Peyer's patch (tissue), 4 donors: ENCODE data around the gene LIPA.

Experiments used
- CTCF ChIP-seq, 6 experiments: fragments of 450-650 bp in 4 of 6; fragments of 200-600 bp in 2 of 6; sonication (generic) in 1 of 6; IDR thresholded peaks; one replicate each; pipeline ENCODE4 v1.5.1; 2017 to 2019; ENCODE audit warnings: antibody characterized with exemption in 6 of 6, mild to moderate bottlenecking in 3 of 6, moderate library complexity in 1 of 6
- POLR2A ChIP-seq, 2 donors: fragments of 450-650 bp; IDR thresholded peaks; one replicate each; pipeline ENCODE4 v1.5.1; 2017; ENCODE audit warnings: antibody characterized with exemption in 2 of 2, mild to moderate bottlenecking in 2 of 2, moderate library complexity in 2 of 2

DNA sequence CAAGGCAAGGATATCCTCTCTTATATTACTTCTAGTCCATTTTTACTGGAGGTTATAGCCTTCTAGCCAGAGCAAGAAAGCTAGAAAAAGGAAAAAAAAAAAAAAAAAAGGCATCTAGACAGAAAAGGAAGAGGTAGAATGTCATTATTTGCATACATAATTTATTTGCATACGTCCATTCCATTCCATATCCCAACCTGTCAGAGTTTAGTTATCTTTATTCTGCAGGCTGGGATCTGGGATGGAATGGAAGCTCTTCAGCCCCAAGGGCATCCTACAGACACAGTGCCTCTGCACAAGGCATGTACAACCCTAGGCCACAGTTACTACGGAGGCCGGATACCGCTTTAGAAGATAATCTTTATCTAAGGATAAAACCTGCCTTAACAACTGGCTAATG lies 54.1 kb downstream of the LIPA start:
- TF ChIP-seq CTCF (IDR thresholded peaks at IDR 0.05): no peak
- TF ChIP-seq POLR2A (IDR thresholded peaks at IDR 0.05): no peak
